ENCODE results near the gene SYNDIG1L.

SYNDIG1L gene

DNA sequence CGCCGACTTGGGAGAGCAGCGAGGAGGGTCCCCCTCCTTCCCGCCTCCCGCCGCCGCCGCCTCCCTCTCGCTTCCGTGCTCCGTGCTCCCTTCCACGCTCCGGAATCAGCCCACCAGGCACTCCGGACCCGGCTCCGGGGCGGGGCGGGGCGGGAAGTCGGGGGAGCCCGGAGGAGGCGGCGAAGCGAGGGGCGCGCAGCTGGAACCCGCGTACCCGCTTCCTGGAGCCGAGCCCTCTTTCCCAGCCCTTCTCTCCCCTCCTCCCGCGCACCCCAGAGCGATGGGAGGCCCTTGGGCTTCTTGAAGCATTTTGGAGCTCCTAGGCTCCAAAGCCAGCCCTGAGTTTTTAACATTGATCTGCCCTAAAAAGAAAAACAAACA lies at the start of gene SYNDIG1L:
Gene SYNDIG1L, minus strand, starts transcription at position 9 of the 381 bp plus-strand sequence. CDS start 16,466 bp downstream, outside the sequence.
- no peak within 1 kb of the TSS for H3K27ac ChIP-seq (ENCODE audit: poor library complexity, severe bottlenecking)
- H3K9me3 ChIP-seq (ENCODE audit: severe bottlenecking): no peaks in the 10 kb centered on the region
- H3K27me3 ChIP-seq (ENCODE audit: insufficient read depth, poor library complexity, severe bottlenecking): peaks cover 57% of the 10 kb centered on the region
- H3K4me3 ChIP-seq (ENCODE audit: severe bottlenecking): no peak within 1 kb of the TSS
- TF ChIP-seq CTCF (IDR thresholded peaks at IDR 0.05; ENCODE audit: poor library complexity, severe bottlenecking): no peak
- H3K4me1 ChIP-seq (ENCODE audit: insufficient read depth, poor library complexity, severe bottlenecking): no peaks in the 10 kb centered on the region
- no peak for DNase-seq (ENCODE audit: low spot score)
- ATAC-seq (ENCODE audit: low read depth): no peak
- no peaks in the 10 kb centered on the region for H3K36me3 ChIP-seq (ENCODE audit: low read depth)

- Histone ChIP-seq H3K4me1 (ENCODE audit: insufficient read depth, poor library complexity, severe bottlenecking) (peaks cover 2% of the 10 kb centered on the region), H3K27me3 (ENCODE audit: insufficient read depth, poor library complexity, severe bottlenecking) (no peaks in the 10 kb centered on the region), H3K27ac (ENCODE audit: poor library complexity, severe bottlenecking) (no peak overlapping the region), H3K4me3 (ENCODE audit: severe bottlenecking) (no peak overlapping the region), H3K9me3 (ENCODE audit: severe bottlenecking) (no peaks in the 10 kb centered on the region), H3K36me3 (ENCODE audit: low read depth) (peaks cover 46% of the 10 kb centered on the region)
- TF ChIP-seq CTCF (IDR thresholded peaks at IDR 0.05; ENCODE audit: poor library complexity, severe bottlenecking): no peak
- DNase-seq (ENCODE audit: low spot score) (no peak), ATAC-seq (ENCODE audit: low read depth) (peak; percentile 64)
Observed at GRCh38 chr14:74475678-74476077, 49.7 kb upstream of the SYNDIG1L start.

DNA sequence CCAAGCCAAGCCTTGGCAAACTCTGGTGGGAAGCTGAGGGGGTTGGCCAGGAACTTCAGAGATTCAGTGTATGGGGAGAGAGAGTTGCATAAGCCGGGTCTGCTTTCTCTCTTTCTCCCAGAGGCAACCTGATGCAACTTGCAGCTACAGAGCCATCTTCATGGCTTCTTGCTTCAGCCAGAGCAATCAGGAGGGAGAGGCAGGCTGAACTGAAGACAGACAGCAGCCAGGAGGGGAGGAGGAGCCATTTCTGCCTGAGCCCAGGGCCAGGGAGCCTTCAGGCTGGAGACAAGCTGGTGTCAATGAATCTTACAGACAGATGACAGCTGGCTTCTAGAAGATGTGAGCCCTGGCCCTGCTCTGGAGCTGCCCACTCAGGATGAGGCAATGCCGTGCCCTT lies 48.4 kb upstream of the SYNDIG1L start:
- H3K36me3 ChIP-seq (ENCODE audit: low read depth): peaks cover 33% of the 10 kb centered on the region
- H3K9me3 ChIP-seq (ENCODE audit: severe bottlenecking): no peaks in the 10 kb centered on the region
- ATAC-seq (ENCODE audit: low read depth) (no peak), DNase-seq (ENCODE audit: low spot score) (no peak)
- no peak for TF ChIP-seq CTCF (IDR thresholded peaks at IDR 0.05; ENCODE audit: poor library complexity, severe bottlenecking)
- H3K27ac ChIP-seq (ENCODE audit: poor library complexity, severe bottlenecking): no peak overlapping the region
- no peak overlapping the region for H3K4me3 ChIP-seq (ENCODE audit: severe bottlenecking)
- no peaks in the 10 kb centered on the region for H3K27me3 ChIP-seq (ENCODE audit: insufficient read depth, poor library complexity, severe bottlenecking)
- peaks cover 2% of the 10 kb centered on the region for H3K4me1 ChIP-seq (ENCODE audit: insufficient read depth, poor library complexity, severe bottlenecking)

DNA sequence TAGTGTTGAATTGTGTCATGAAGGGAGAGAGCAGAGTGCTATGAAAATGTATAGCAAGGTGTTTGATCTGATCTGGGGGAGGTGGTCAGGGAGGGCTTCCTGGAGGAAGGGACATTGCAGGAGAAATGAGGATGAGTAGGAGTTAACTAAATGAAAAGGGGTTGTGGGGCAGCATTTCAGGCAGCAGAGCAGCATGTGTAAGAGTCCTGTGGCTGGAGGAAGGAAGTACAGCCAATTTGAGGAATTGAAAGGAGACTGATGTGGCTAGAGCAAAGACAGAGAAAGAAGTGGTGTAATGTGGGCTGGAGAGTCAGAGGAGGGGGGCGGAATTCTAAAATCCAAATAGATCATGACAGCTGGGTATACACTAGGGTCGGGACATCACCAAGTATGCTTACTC lies 46.6 kb upstream of the SYNDIG1L start:
- no peaks in the 10 kb centered on the region for H3K27me3 ChIP-seq (ENCODE audit: insufficient read depth, poor library complexity, severe bottlenecking)
- DNase-seq (ENCODE audit: low spot score) (no peak), ATAC-seq (ENCODE audit: low read depth) (no peak)
- no peaks in the 10 kb centered on the region for H3K9me3 ChIP-seq (ENCODE audit: severe bottlenecking)
- H3K27ac ChIP-seq (ENCODE audit: poor library complexity, severe bottlenecking): no peak overlapping the region
- peaks cover 16% of the 10 kb centered on the region for H3K36me3 ChIP-seq (ENCODE audit: low read depth)
- H3K4me1 ChIP-seq (ENCODE audit: insufficient read depth, poor library complexity, severe bottlenecking): peaks cover 2% of the 10 kb centered on the region
- no peak for TF ChIP-seq CTCF (IDR thresholded peaks at IDR 0.05; ENCODE audit: poor library complexity, severe bottlenecking)
- no peak overlapping the region for H3K4me3 ChIP-seq (ENCODE audit: severe bottlenecking)

- DNase-seq (ENCODE audit: low spot score): no peak
- Histone ChIP-seq H3K4me1 (ENCODE audit: insufficient read depth, poor library complexity, severe bottlenecking) (no peaks in the 10 kb centered on the region), H3K27me3 (ENCODE audit: insufficient read depth, poor library complexity, severe bottlenecking) (no peaks in the 10 kb centered on the region), H3K4me3 (ENCODE audit: severe bottlenecking) (no peak overlapping the region), H3K36me3 (ENCODE audit: low read depth) (peaks cover 7% of the 10 kb centered on the region), H3K9me3 (ENCODE audit: severe bottlenecking) (no peaks in the 10 kb centered on the region), H3K27ac (ENCODE audit: poor library complexity, severe bottlenecking) (no peak overlapping the region)
- no peak for TF ChIP-seq CTCF (IDR thresholded peaks at IDR 0.05; ENCODE audit: poor library complexity, severe bottlenecking)
- no peak for ATAC-seq (ENCODE audit: low read depth)
Observed at GRCh38 chr14:74469548-74470518, 43.8 kb upstream of the SYNDIG1L start.

All from RWPE2 (cell line).